ENCODE results near the gene AQP12A. TPM values are rescaled to one million over a fixed set of nuclear protein-coding genes. Genes with fewer than 3 reads are reported as not detected.

AQP12A gene
- total RNA-seq, 4 donors from 2014 or later = not detected

DNA sequence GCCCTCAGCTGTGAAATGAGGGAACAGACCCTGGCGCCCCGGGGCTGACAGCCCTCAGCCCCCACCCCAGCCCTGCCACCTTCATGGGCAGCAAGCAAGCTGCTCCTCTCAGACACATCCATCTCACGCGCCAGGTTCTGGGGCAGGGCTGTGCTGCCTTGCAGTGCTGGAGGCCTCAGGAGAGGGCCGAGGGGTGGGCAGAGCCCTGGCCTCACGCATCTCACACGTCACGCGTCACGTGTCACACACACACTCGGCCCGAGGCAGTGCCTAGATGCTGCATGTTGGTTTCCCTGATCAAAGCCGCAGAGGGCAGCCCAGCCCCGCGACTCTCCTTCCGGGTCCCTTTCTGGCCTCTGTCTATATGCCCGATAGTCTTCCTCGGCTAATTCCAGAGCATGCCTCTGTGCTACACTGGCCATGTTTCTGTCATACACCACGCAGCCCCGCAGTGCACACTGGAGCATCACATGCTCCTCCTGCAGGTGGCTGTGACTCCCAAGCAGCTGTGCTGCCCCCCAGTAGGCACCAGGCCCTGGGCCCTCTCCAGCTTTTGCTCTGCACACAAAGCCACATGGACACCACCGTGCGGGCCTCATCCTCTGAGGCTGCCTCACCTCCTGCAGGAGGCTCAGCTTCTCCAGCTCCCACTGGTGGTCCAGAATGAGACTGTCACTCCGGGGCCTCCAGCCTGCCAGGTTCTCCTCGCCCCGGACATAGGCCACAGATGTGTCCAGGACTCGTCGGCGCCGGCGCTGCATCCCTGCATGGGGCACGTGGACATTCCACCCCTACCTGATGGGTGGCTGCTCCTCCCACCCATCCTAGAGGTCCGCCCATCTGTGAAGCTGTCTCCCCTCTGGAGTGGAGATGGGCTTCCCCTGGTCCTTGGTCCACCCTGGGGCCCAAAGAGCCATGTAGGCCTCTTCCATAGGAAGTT, 31.4 kb downstream of the AQP12A start:
- Histone ChIP-seq H3K4me1 (no peaks in the 10 kb centered on the region), H3K27ac (no peak overlapping the region), H3K27me3 (peaks cover 26% of the 10 kb centered on the region), H3K4me3 (no peak overlapping the region), H3K9me3 (no peaks in the 10 kb centered on the region), H3K36me3 (no peaks in the 10 kb centered on the region)
- TF ChIP-seq, protein P1, sequence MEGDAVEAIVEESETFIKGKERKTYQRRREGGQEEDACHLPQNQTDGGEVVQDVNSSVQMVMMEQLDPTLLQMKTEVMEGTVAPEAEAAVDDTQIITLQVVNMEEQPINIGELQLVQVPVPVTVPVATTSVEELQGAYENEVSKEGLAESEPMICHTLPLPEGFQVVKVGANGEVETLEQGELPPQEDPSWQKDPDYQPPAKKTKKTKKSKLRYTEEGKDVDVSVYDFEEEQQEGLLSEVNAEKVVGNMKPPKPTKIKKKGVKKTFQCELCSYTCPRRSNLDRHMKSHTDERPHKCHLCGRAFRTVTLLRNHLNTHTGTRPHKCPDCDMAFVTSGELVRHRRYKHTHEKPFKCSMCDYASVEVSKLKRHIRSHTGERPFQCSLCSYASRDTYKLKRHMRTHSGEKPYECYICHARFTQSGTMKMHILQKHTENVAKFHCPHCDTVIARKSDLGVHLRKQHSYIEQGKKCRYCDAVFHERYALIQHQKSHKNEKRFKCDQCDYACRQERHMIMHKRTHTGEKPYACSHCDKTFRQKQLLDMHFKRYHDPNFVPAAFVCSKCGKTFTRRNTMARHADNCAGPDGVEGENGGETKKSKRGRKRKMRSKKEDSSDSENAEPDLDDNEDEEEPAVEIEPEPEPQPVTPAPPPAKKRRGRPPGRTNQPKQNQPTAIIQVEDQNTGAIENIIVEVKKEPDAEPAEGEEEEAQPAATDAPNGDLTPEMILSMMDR (IDR thresholded peaks at IDR 0.05) = no peak
- TF ChIP-seq POLR2A (IDR thresholded peaks at IDR 0.05) = no peak
- TF ChIP-seq POLR2AphosphoS5 (IDR thresholded peaks at IDR 0.05) = no peak
- no peak for TF ChIP-seq EP300 (IDR thresholded peaks at IDR 0.05)
- 85 to 88% methylated on average over 8 to 13 of the region's 32 CpGs for WGBS, 2 donors (ENCODE audit: low coverage in 1 of 2)
- ATAC-seq = no peak

DNA sequence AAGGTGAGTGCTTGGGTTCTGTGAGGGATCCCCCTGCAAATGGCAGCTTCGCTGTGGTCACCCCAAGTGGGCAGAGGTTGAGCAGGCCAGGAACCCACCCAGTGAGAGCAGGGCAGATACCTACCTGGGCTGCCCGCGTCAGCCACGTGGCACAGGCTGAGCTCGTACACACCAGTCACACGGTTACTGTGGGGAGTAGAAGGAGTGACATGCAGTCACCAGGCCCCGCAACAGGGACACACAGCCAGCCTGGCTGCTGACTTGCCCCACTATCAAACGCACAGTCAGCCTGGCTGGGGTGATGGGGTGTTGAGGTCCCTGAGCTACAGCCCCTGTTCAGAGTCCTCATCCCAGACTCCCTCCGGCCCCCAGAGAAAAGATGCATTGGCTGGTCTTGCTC, 32.2 kb downstream of the AQP12A start:
- TF ChIP-seq EP300 (IDR thresholded peaks at IDR 0.05) (no peak), POLR2AphosphoS5 (IDR thresholded peaks at IDR 0.05) (no peak), POLR2A (IDR thresholded peaks at IDR 0.05) (no peak)
- TF ChIP-seq, protein P1 (IDR thresholded peaks at IDR 0.05) = no peak
- ATAC-seq = no peak

DNA sequence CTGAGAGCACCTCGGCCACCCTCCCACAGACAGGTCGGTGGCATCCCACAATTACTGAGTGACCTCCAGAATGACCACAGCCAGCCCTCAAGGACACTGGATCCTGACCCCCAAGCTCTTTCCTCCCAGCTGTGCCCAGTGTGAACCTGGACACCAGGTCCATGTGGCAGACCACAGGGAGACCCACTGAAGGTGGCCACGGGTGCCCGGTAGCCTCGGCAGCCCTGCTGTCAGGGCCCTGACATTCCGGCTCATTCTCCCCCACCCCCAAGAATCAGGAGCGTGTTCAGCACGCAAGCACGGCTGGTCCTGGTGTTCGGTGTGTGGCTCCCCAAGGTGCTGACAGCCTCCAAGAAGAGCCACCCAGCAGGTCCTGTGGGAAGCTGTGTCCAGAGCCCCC, 32.8 kb downstream of the AQP12A start:
- H3K27me3 ChIP-seq = peaks cover 25% of the 10 kb centered on the region
- WGBS, 2 donors (ENCODE audit: low coverage in 1 of 2) = no CpG with 5 or more reads among the region's 10 CpGs
- H3K9me3 ChIP-seq = no peaks in the 10 kb centered on the region
- no peaks in the 10 kb centered on the region for H3K36me3 ChIP-seq
- no peak overlapping the region for H3K27ac ChIP-seq
- ATAC-seq = no peak
- H3K4me1 ChIP-seq = no peaks in the 10 kb centered on the region
- H3K4me3 ChIP-seq = no peak overlapping the region
- no peak for TF ChIP-seq POLR2A (IDR thresholded peaks at IDR 0.05)
- no peak for TF ChIP-seq EP300 (IDR thresholded peaks at IDR 0.05)
- no peak for TF ChIP-seq POLR2AphosphoS5 (IDR thresholded peaks at IDR 0.05)
- TF ChIP-seq, protein P1 (IDR thresholded peaks at IDR 0.05) = no peak

More for the DNA sequence above, 32.2 kb downstream of the AQP12A start:
- no CpG with 5 or more reads among the region's 9 CpGs for WGBS, 2 donors (ENCODE audit: low coverage in 1 of 2)
- no peaks in the 10 kb centered on the region for H3K9me3 ChIP-seq
- H3K4me3 ChIP-seq = no peak overlapping the region
- H3K4me1 ChIP-seq = no peaks in the 10 kb centered on the region
- H3K27ac ChIP-seq = no peak overlapping the region
- H3K27me3 ChIP-seq = peaks cover 23% of the 10 kb centered on the region
- H3K36me3 ChIP-seq = no peaks in the 10 kb centered on the region

DNA sequence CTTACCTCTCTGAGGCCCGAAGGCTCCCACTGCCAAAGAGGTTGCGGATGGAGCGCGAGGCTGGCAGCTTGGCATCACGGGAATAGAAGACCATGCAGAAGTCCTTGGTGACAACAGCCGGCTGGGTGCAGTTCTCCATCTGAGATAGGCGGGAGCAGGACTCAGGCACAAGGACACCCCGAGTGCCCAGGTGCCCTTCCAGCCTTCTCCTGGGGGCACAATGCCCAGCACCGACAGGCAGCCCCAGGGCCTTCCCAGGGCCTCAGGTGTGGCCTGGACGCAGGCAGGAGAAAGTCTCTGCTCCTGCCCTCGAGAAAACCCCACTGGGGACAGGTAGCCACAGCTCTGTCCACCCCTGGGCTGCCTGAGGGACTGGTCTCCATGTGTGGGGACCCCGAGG, 33.6 kb downstream of the AQP12A start:
- Histone ChIP-seq H3K36me3 (no peaks in the 10 kb centered on the region), H3K4me1 (no peaks in the 10 kb centered on the region), H3K27ac (no peak overlapping the region), H3K4me3 (no peak overlapping the region), H3K27me3 (peaks cover 29% of the 10 kb centered on the region), H3K9me3 (no peaks in the 10 kb centered on the region)
- TF ChIP-seq EP300 (IDR thresholded peaks at IDR 0.05) (no peak), POLR2A (IDR thresholded peaks at IDR 0.05) (no peak), POLR2AphosphoS5 (IDR thresholded peaks at IDR 0.05) (no peak)
- TF ChIP-seq, protein P1 (IDR thresholded peaks at IDR 0.05) = no peak
- ATAC-seq = no peak
- no CpG with 5 or more reads among the region's 12 CpGs for WGBS, 2 donors (ENCODE audit: low coverage in 1 of 2)

DNA sequence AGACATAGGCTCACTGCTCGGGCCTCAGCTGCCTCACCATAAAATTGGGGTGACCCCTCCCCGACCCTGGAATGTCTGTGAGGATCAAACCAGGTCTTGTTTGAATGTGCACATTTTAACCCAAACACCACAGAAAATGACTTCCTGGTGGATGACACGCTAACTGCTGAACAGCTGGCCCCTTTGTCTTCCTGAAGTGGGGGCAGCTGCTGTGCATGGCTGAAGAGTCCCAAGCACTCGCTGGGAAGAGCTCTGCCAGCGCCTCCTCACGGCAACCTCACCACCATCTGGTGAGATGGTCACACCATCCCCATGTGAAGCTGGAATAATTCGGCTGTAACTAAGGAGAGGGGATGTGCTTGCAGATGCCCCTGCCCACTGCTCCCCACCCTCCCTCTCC, 34.0 kb downstream of the AQP12A start:
- Histone ChIP-seq H3K27ac (no peak overlapping the region), H3K4me3 (no peak overlapping the region), H3K27me3 (peaks cover 32% of the 10 kb centered on the region), H3K9me3 (no peaks in the 10 kb centered on the region), H3K4me1 (no peaks in the 10 kb centered on the region), H3K36me3 (no peaks in the 10 kb centered on the region)
- no peak for ATAC-seq
- TF ChIP-seq POLR2A (IDR thresholded peaks at IDR 0.05) (no peak), EP300 (IDR thresholded peaks at IDR 0.05) (no peak), POLR2AphosphoS5 (IDR thresholded peaks at IDR 0.05) (no peak)
- TF ChIP-seq, protein P1 (IDR thresholded peaks at IDR 0.05) = no peak
- 100% methylated on average over 1 of the region's 7 CpGs; no CpG with 5 or more reads in 1 of the 2 donors for WGBS, 2 donors (ENCODE audit: low coverage in 1 of 2)

Measured in gastroesophageal sphincter (tissue), 4 donors.